HG02678 (cell line): ENCODE data around the gene ASB2.

Experiments
- ATAC-seq: cut with Tn5 transposase; IDR thresholded peaks from one replicate; pipeline ENCODE4 v1.9.1; 2021; ENCODE audit warnings: mild to moderate bottlenecking, moderate library complexity; ENCODE audit not compliant: unreplicated experiment

ASB2 gene

GRCh38 chr14:93950948-93951634 lies 25.3 kb downstream of the ASB2 start:
- no peak for ATAC-seq

GRCh38 chr14:93949511-93950075 lies 26.8 kb downstream of the ASB2 start:
- no peak for ATAC-seq

- ATAC-seq = no peak
Observed at GRCh38 chr14:93947282-93947681, 29.1 kb downstream of the ASB2 start.

- no peak for ATAC-seq
Observed at GRCh38 chr14:93946541-93947090, 29.8 kb downstream of the ASB2 start.

GRCh38 chr14:93946104-93946503 lies 30.3 kb downstream of the ASB2 start:
- ATAC-seq = no peak

GRCh38 chr14:93945070-93945399 lies 31.3 kb downstream of the ASB2 start:
- ATAC-seq = no peak

GRCh38 chr14:93944348-93945069 lies 31.9 kb downstream of the ASB2 start:
- no peak for ATAC-seq

- ATAC-seq = no peak
Observed at GRCh38 chr14:93943930-93944329, 32.4 kb downstream of the ASB2 start.

- no peak for ATAC-seq
Observed at GRCh38 chr14:93943052-93943451, 33.3 kb downstream of the ASB2 start.

- ATAC-seq = no peak
Observed at GRCh38 chr14:93941293-93941910, 35.0 kb downstream of the ASB2 start.

GRCh38 chr14:93940437-93940836 lies 35.9 kb downstream of the ASB2 start:
- ATAC-seq = no peak

- ATAC-seq = peak; percentile 89
Observed at GRCh38 chr14:93939304-93940229, 36.8 kb downstream of the ASB2 start.

- no peak for ATAC-seq
Observed at GRCh38 chr14:93938751-93939303, 37.5 kb downstream of the ASB2 start.

- no peak for ATAC-seq
Observed at GRCh38 chr14:93937519-93937918, 38.9 kb downstream of the ASB2 start.

- ATAC-seq = no peak
Observed at GRCh38 chr14:93936926-93937325, 39.4 kb downstream of the ASB2 start.

- ATAC-seq = no peak
Observed at GRCh38 chr14:93936245-93936644, 40.1 kb downstream of the ASB2 start.

- ATAC-seq = no peak
Observed at GRCh38 chr14:93935213-93935612, 41.2 kb downstream of the ASB2 start.

GRCh38 chr14:93932642-93933041 lies 43.7 kb downstream of the ASB2 start:
- ATAC-seq = no peak

- ATAC-seq = no peak
Observed at GRCh38 chr14:93930989-93931307, 45.4 kb downstream of the ASB2 start.

GRCh38 chr14:93930296-93930988 lies 45.9 kb downstream of the ASB2 start:
- no peak for ATAC-seq
